GM23338 (cell line): ENCODE measurements around the gene KIAA0513. TPM values are rescaled to one million over a fixed set of nuclear protein-coding genes. Genes with fewer than 3 reads are reported as not detected.

Experiments
- ATAC-seq: fragments of 200-7000 bp; cut with Tn5 transposase; 3 replicates; pipeline ENCODE4 v1.9.1; 2020
- DNase-seq: peaks from one replicate; pipeline ENCODE4 v3.0.0-alpha.2; 2015; ENCODE audit warnings: low spot score
- H2AFZ ChIP-seq: fragments of 200-600 bp; sonication (generic); 2 replicates; pipeline ENCODE4 v1.8.0; 2016; ENCODE audit warnings: antibody characterized with exemption, mild to moderate bottlenecking, moderate library complexity
- H3F3A ChIP-seq: fragments of 200-600 bp; sonication (generic); replicated peaks from 2 replicates; pipeline ENCODE4 v1.8.0; 2017; ENCODE audit warnings: antibody characterized with exemption, mixed run types, low read depth
- H3K27ac ChIP-seq: fragments of 200-600 bp; sonication (generic); 2 replicates; pipeline ENCODE4 v1.6.1; 2016; ENCODE audit warnings: low read depth
- H3K27me3 ChIP-seq: fragments of 200-600 bp; sonication (generic); 2 replicates; pipeline ENCODE4 v1.8.0; 2016; ENCODE audit warnings: mild to moderate bottlenecking, mixed run types, moderate library complexity; ENCODE audit not compliant: insufficient read depth
- H3K36me3 ChIP-seq: fragments of 200-600 bp; sonication (generic); 2 replicates; pipeline ENCODE4 v1.8.0; 2016; ENCODE audit warnings: mild to moderate bottlenecking; ENCODE audit not compliant: insufficient read depth
- H3K4me1 ChIP-seq: fragments of 200-600 bp; sonication (generic); 2 replicates; pipeline ENCODE4 v1.8.0; 2016; ENCODE audit warnings: mild to moderate bottlenecking, moderate library complexity; ENCODE audit not compliant: insufficient read depth
- H3K4me2 ChIP-seq: fragments of 200-600 bp; sonication (generic); 2 replicates; pipeline ENCODE4 v1.7.1; 2017; ENCODE audit warnings: mixed run types
- H3K4me3 ChIP-seq: fragments of 200-600 bp; sonication (generic); 2 replicates; pipeline ENCODE4 v1.6.1; 2016; ENCODE audit warnings: mixed run types
- H3K79me2 ChIP-seq: fragments of 200-600 bp; sonication (generic); replicated peaks from 2 replicates; pipeline ENCODE4 v1.8.0; 2017; ENCODE audit warnings: mild to moderate bottlenecking; ENCODE audit not compliant: insufficient read depth
- H3K9me2 ChIP-seq: fragments of 200-600 bp; sonication (generic); 2 replicates; pipeline ENCODE4 v1.8.0; 2017; ENCODE audit not compliant: insufficient read depth
- H4K20me1 ChIP-seq: fragments of 200-600 bp; sonication (generic); replicated peaks from 2 replicates; pipeline ENCODE4 v1.8.0; 2017; ENCODE audit warnings: mild to moderate bottlenecking; ENCODE audit not compliant: insufficient read depth
- H3K27ac Mint-ChIP-seq: 2 replicates; pipeline ENCODE4 v1.8.0; 2020; ENCODE audit warnings: inconsistent platforms, mild to moderate bottlenecking, moderate library complexity, mixed read lengths
- H3K27me3 Mint-ChIP-seq: 3 replicates; pipeline ENCODE4 v1.8.0; 2022; ENCODE audit warnings: low read depth, mild to moderate bottlenecking, moderate library complexity, mixed read lengths, inconsistent platforms; ENCODE audit not compliant: insufficient read depth, poor library complexity
- H3K36me3 Mint-ChIP-seq: 3 replicates; pipeline ENCODE4 v1.8.0; 2021; ENCODE audit warnings: low read depth, mild to moderate bottlenecking, inconsistent platforms, moderate library complexity, mixed read lengths
- H3K4me1 Mint-ChIP-seq: 3 replicates; pipeline ENCODE4 v1.8.0; 2020; ENCODE audit warnings: mild to moderate bottlenecking, inconsistent platforms, mixed read lengths
- H3K4me3 Mint-ChIP-seq: 3 replicates; pipeline ENCODE4 v1.8.0; 2021; ENCODE audit warnings: moderate library complexity, mild to moderate bottlenecking, inconsistent platforms, mixed read lengths
- H3K9me3 Mint-ChIP-seq: 3 replicates; pipeline ENCODE4 v1.8.0; 2020; ENCODE audit warnings: moderate library complexity, mild to moderate bottlenecking, inconsistent platforms, mixed read lengths
- CREB1 ChIP-seq: fragments of 250-450 bp; sonication (Bioruptor Pico); IDR thresholded peaks from 2 replicates; pipeline ENCODE4 v1.5.0; 2020; ENCODE audit warnings: low read depth, mild to moderate bottlenecking, moderate library complexity
- EZH2 ChIP-seq: fragments of 200-600 bp; sonication (generic); IDR thresholded peaks from one replicate; pipeline ENCODE4 v1.8.0; 2017; ENCODE audit warnings: antibody characterized with exemption, mild to moderate bottlenecking, low read depth; ENCODE audit not compliant: unreplicated experiment
- EZH2phosphoT487 ChIP-seq: fragments of 200-600 bp; sonication (generic); IDR thresholded peaks from one replicate; pipeline ENCODE4 v1.8.1; 2018; ENCODE audit warnings: antibody characterized with exemption; ENCODE audit not compliant: unreplicated experiment
- NANOG ChIP-seq: IDR thresholded peaks from 2 replicates; pipeline ENCODE4 v1.6.1; 2016; ENCODE audit warnings: antibody characterized with exemption, borderline replicate concordance
- REST ChIP-seq: IDR thresholded peaks from one replicate; pipeline ENCODE4 v1.6.1; 2018; ENCODE audit warnings: antibody characterized with exemption; ENCODE audit not compliant: unreplicated experiment
- ZNF331 ChIP-seq: fragments of 250-450 bp; sonication (Bioruptor Pico); IDR thresholded peaks from 2 replicates; pipeline ENCODE4 v1.5.0; 2020; ENCODE audit warnings: low read depth, mild to moderate bottlenecking, moderate library complexity
- ZNF462 ChIP-seq: fragments of 250-450 bp; sonication (Bioruptor Pico); IDR thresholded peaks from 2 replicates; pipeline ENCODE4 v1.5.0; 2020; ENCODE audit warnings: mild to moderate bottlenecking, moderate library complexity
- polyA plus RNA-seq: library from polyadenylated mRNA; unstranded; fragments of >200 nt; fragmentation: Nextera tagmentation; extraction: Ambion mirVana; gene quantifications from 2 replicates; pipeline ENCODE4 v1.2.1, GENCODE V29; 2016
- total RNA-seq: library from RNA; depleted of rRNA; stranded (reverse); fragments of >200 nt; shearing (Covaris generic); gene quantifications from 2 replicates; pipeline ENCODE4 v1.2.3, GENCODE V29; 2014

Gene KIAA0513
- total and polyA plus RNA-seq, 2 experiments from 2014 or later = 2.1 to 8.7 TPM

GRCh38 chr16:85114909-85115567, 87.4 kb downstream of the KIAA0513 start (continued):
- TF ChIP-seq ZNF462 (CRISPR knock-in tag) = no peak
- no peak for TF ChIP-seq NANOG
- TF ChIP-seq EZH2phosphoT487 = no peak
- no peak for TF ChIP-seq ZNF331 (CRISPR knock-in tag)

- DNase-seq = no peak
- Histone ChIP-seq H3K4me2 (no peak overlapping the region), H3K9me2 (no peaks in the 10 kb centered on the region), H3K4me1 (no peaks in the 10 kb centered on the region; the same call in 1 of the 2 replicates), H3K4me3 (no peak overlapping the region), H3K27me3 (no peaks in the 10 kb centered on the region), H2AFZ (no peak overlapping the region), H3F3A (no peaks in the 10 kb centered on the region), H3K27ac (no peak overlapping the region), H3K79me2 (no peaks in the 10 kb centered on the region), H3K36me3 (no peaks in the 10 kb centered on the region), H4K20me1 (no peaks in the 10 kb centered on the region)
- no peaks in the 10 kb centered on the region for H3K36me3 Mint-ChIP-seq
- H3K27ac Mint-ChIP-seq = no peak overlapping the region
- no peak overlapping the region for H3K4me3 Mint-ChIP-seq
- H3K9me3 Mint-ChIP-seq = no peaks in the 10 kb centered on the region
- H3K4me1 Mint-ChIP-seq = peaks cover 21% of the 10 kb centered on the region
- peaks cover 18% of the 10 kb centered on the region for H3K27me3 Mint-ChIP-seq
- no peak for ATAC-seq
- TF ChIP-seq EZH2phosphoT487 (no peak), REST (no peak), NANOG (no peak), EZH2 (no peak), CREB1 (CRISPR knock-in tag) (no peak)
Measured at GRCh38 chr16:85117418-85117817, 89.8 kb downstream of the KIAA0513 start.
